ENCODE results near the gene GNAT2. TPM values are rescaled to one million over a fixed set of nuclear protein-coding genes. Genes with fewer than 3 reads are reported as not detected.
A peak's percentile ranks its signal among the peaks of the same experiment; 100 is the strongest.
"Not testable (repeated sequence)": the region's sequence is repeated elsewhere in the genome, so short reads cannot be mapped to it uniquely, and the experiment has no call there.

The GNAT2 gene
- total RNA-seq, 5 donors from 2014 or later (not counting 1 experiment from before 2014, with no cell fraction given): not detected

- H3K4me3 Mint-ChIP-seq; POLR2A ChIA-PET; H3K4me3 ChIP-seq (ENCODE audit: control insufficient read depth in 1 of 2, extremely low read depth in 1 of 2, low read length in 1 of 2); H3K9me3 Mint-ChIP-seq; H3K27ac ChIP-seq (ENCODE audit: low read length); H3K36me3 ChIP-seq (ENCODE audit: control insufficient read depth in 2 of 2, extremely low read depth in 1 of 2, insufficient read depth in 1 of 2, low read length in 1 of 2); H3K27ac Mint-ChIP-seq; H3K36me3 Mint-ChIP-seq; H3K27me3 ChIP-seq (replicated peaks in 1 of 2; ENCODE audit: control insufficient read depth in 2 of 2, extremely low read depth in 1 of 2, insufficient read depth in 2 of 2, low read length in 1 of 2); H3K27me3 Mint-ChIP-seq; ATAC-seq (replicated peaks in 1 of 4); DNase-seq; H3K9me3 ChIP-seq: not testable (repeated sequence)
- H3K4me1 ChIP-seq (ENCODE audit: control insufficient read depth in 1 of 2, extremely low read depth in 1 of 2, insufficient read depth in 2 of 2, low read length in 2 of 2): peaks cover 0 to 15% of the 10 kb centered on the region in 2 experiments
- no CpG with 5 or more reads among the region's 4 CpGs for WGBS (ENCODE audit: insufficient coverage)
- CTCF ChIA-PET: interaction anchor here in 1 of 2 donors (0.6 kb wide), 1 partner anchor 49 kb away, joined by 4 read pairs; no protein-coding TSS in a partner anchor
- H3K4me1 Mint-ChIP-seq: peaks cover 8 to 18% (median 13%) of the 10 kb centered on the region in 3 donors
Measured at GRCh38 chr1:109660691-109661026, 41.2 kb upstream of the GNAT2 start.

DNA sequence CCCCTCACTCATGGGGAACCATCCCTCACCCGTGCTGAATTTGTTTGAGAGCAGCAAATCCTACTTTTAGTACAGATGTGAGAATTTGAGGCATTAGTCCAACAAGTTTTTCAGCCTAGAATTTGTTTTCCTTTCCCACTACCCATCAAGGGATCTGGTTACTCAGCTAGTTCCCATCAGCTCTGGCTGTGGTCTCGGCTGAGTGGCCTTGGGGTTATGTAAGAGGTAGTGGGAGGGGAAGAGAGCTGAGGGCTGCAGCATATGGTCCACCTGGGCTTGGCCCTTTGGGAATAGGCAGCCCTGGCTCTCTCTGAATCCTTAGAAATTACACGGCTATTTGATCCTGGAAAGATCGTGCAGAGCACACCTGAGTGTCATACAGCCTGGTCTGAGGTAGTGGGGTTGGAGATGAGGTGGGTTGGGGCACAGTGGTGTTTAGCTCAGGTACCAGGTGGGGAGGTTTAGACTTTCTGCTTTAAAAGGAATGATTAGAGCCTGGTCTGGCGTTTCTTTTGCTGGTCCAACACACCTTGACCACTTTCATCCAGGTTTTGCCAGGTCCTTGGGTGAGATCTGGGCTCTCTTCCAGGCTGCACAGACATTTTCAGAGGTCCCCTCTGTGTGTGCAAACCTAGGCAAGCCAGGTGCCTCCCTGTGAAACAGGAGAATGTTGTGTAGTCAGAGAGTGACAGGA lies 40.7 kb upstream of the GNAT2 start:
- Histone ChIP-seq H3K27ac (ENCODE audit: low read length) (no peak overlapping the region), H3K4me1 (ENCODE audit: control insufficient read depth in 1 of 2, extremely low read depth in 1 of 2, insufficient read depth in 2 of 2, low read length in 2 of 2) (peaks cover 0 to 20% of the 10 kb centered on the region in 2 experiments), H3K36me3 (ENCODE audit: control insufficient read depth in 2 of 2, extremely low read depth in 1 of 2, insufficient read depth in 1 of 2, low read length in 1 of 2) (peaks cover 2 to 5% of the 10 kb centered on the region in 2 donors), H3K9me3 (no peaks in the 10 kb centered on the region), H3K4me3 (ENCODE audit: control insufficient read depth in 1 of 2, extremely low read depth in 1 of 2, low read length in 1 of 2) (no peak overlapping the region), H3K27me3 (replicated peaks in 1 of 2; ENCODE audit: control insufficient read depth in 2 of 2, extremely low read depth in 1 of 2, insufficient read depth in 2 of 2, low read length in 1 of 2) (no peaks in the 10 kb centered on the region)
- Mint-ChIP-seq H3K4me3 (no peak overlapping the region), H3K36me3 (no peaks in the 10 kb centered on the region), H3K4me1 (peaks cover 13 to 23% (median 18%) of the 10 kb centered on the region in 3 donors), H3K27me3 (no peaks in the 10 kb centered on the region), H3K9me3 (no peaks in the 10 kb centered on the region), H3K27ac (peak overlapping the region; percentile 16 to 20)
- 84% methylated on average over 2 of the region's 5 CpGs for WGBS (ENCODE audit: insufficient coverage)
- ChIA-PET POLR2A (no interaction called here), CTCF (interaction anchor here in 1 of 2 donors (0.5 kb wide), 1 partner anchor 1477 kb away, joined by 5 read pairs; no protein-coding TSS in a partner anchor)
- no peak for ATAC-seq (replicated peaks in 1 of 4)
- DNase-seq: no peak

GRCh38 chr1:109659145-109659544 lies 39.7 kb upstream of the GNAT2 start:
- peaks cover 0 to 4% of the 10 kb centered on the region in 2 donors for H3K27me3 Mint-ChIP-seq
- Histone ChIP-seq H3K9me3 (no peaks in the 10 kb centered on the region), H3K4me3 (ENCODE audit: control insufficient read depth in 1 of 2, extremely low read depth in 1 of 2, low read length in 1 of 2) (no peak overlapping the region), H3K27me3 (replicated peaks in 1 of 2; ENCODE audit: control insufficient read depth in 2 of 2, extremely low read depth in 1 of 2, insufficient read depth in 2 of 2, low read length in 1 of 2) (peaks cover 0 to 4% of the 10 kb centered on the region in 2 experiments), H3K36me3 (ENCODE audit: control insufficient read depth in 2 of 2, extremely low read depth in 1 of 2, insufficient read depth in 1 of 2, low read length in 1 of 2) (peaks cover 2 to 5% of the 10 kb centered on the region in 2 donors), H3K4me1 (ENCODE audit: control insufficient read depth in 1 of 2, extremely low read depth in 1 of 2, insufficient read depth in 2 of 2, low read length in 2 of 2) (peaks cover 0 to 22% of the 10 kb centered on the region in 2 experiments), H3K27ac (ENCODE audit: low read length) (no peak overlapping the region)
- H3K27ac Mint-ChIP-seq: no peak overlapping the region
- H3K9me3 Mint-ChIP-seq: no peaks in the 10 kb centered on the region
- CTCF ChIA-PET: no interaction called here
- H3K4me3 Mint-ChIP-seq: no peak overlapping the region
- DNase-seq: no peak
- WGBS (ENCODE audit: insufficient coverage): 100% methylated on average over 1 of the region's 2 CpGs
- H3K4me1 Mint-ChIP-seq: peaks cover 17 to 28% (median 24%) of the 10 kb centered on the region in 3 donors
- ATAC-seq (replicated peaks in 1 of 4): no peak
- POLR2A ChIA-PET: no interaction called here
- H3K36me3 Mint-ChIP-seq: no peaks in the 10 kb centered on the region

GRCh38 chr1:109658533-109659042 lies 39.2 kb upstream of the GNAT2 start:
- H3K4me3 Mint-ChIP-seq: peak overlapping the region in 1 of 3 donors; percentile 1
- peaks cover 2 to 5% of the 10 kb centered on the region in 2 donors for H3K36me3 ChIP-seq (ENCODE audit: control insufficient read depth in 2 of 2, extremely low read depth in 1 of 2, insufficient read depth in 1 of 2, low read length in 1 of 2)
- no peak for ATAC-seq (replicated peaks in 1 of 4)
- no peak overlapping the region for H3K27ac ChIP-seq (ENCODE audit: low read length)
- no peak for DNase-seq
- peaks cover 0 to 4% of the 10 kb centered on the region in 2 experiments for H3K27me3 ChIP-seq (replicated peaks in 1 of 2; ENCODE audit: control insufficient read depth in 2 of 2, extremely low read depth in 1 of 2, insufficient read depth in 2 of 2, low read length in 1 of 2)
- H3K4me1 ChIP-seq (ENCODE audit: control insufficient read depth in 1 of 2, extremely low read depth in 1 of 2, insufficient read depth in 2 of 2, low read length in 2 of 2): peaks cover 0 to 22% of the 10 kb centered on the region in 2 experiments
- 70% methylated on average over 2 of the region's 3 CpGs for WGBS (ENCODE audit: insufficient coverage)
- no peaks in the 10 kb centered on the region for H3K36me3 Mint-ChIP-seq
- H3K9me3 ChIP-seq: no peaks in the 10 kb centered on the region
- no peaks in the 10 kb centered on the region for H3K9me3 Mint-ChIP-seq
- no peak overlapping the region for H3K4me3 ChIP-seq (ENCODE audit: control insufficient read depth in 1 of 2, extremely low read depth in 1 of 2, low read length in 1 of 2)
- peaks cover 17 to 28% (median 24%) of the 10 kb centered on the region in 3 donors for H3K4me1 Mint-ChIP-seq
- ChIA-PET POLR2A (interaction anchor here in 1 of 2 donors (0.6 kb wide), 1 partner anchor 28 kb away, joined by 4 read pairs; no protein-coding TSS in a partner anchor), CTCF (interaction anchor here in 1 of 2 donors (1.0 kb wide), 1 partner anchor 19 kb away, joined by 3 read pairs; no protein-coding TSS in a partner anchor)
- peaks cover 0 to 4% of the 10 kb centered on the region in 2 donors for H3K27me3 Mint-ChIP-seq
- H3K27ac Mint-ChIP-seq: no peak overlapping the region

DNA sequence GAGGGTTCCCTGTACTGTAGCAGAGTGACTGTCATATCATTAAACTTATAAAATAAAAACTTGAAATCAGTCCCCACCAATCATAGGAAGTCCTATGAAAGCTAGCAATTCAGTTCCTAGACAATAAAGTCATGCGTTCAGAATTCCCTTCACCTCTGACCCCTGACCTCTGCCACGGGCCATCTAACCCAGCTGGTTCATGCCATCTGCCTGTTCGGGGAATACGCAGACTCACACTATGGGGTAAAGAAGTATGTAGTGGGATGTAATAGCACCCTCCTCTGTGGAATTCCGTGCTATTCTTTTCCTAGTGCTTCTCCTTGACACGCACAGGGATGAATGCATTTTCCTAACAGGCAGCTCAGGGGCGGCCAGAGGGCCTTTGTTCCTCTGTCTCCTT lies 38.6 kb upstream of the GNAT2 start:
- Mint-ChIP-seq H3K9me3 (no peaks in the 10 kb centered on the region), H3K27ac (peak overlapping the region in 1 of 2 donors; percentile 34), H3K4me1 (peaks cover 17 to 28% (median 24%) of the 10 kb centered on the region in 3 donors), H3K36me3 (no peaks in the 10 kb centered on the region), H3K4me3 (peak overlapping the region in 2 of 3 donors; percentile 24 to 87), H3K27me3 (peaks cover 0 to 4% of the 10 kb centered on the region in 2 donors)
- CTCF ChIA-PET: interaction anchor here in 1 of 2 donors (1.0 kb wide), 1 partner anchor 18 kb away, joined by 3 read pairs; no protein-coding TSS in a partner anchor
- POLR2A ChIA-PET: no interaction called here
- 92% methylated on average over 4 of the region's 7 CpGs for WGBS (ENCODE audit: insufficient coverage)
- Histone ChIP-seq H3K27me3 (replicated peaks in 1 of 2; ENCODE audit: control insufficient read depth in 2 of 2, extremely low read depth in 1 of 2, insufficient read depth in 2 of 2, low read length in 1 of 2) (peaks cover 0 to 4% of the 10 kb centered on the region in 2 experiments), H3K4me3 (ENCODE audit: control insufficient read depth in 1 of 2, extremely low read depth in 1 of 2, low read length in 1 of 2) (no peak overlapping the region), H3K4me1 (ENCODE audit: control insufficient read depth in 1 of 2, extremely low read depth in 1 of 2, insufficient read depth in 2 of 2, low read length in 2 of 2) (peaks cover 0 to 22% of the 10 kb centered on the region in 2 experiments), H3K9me3 (no peaks in the 10 kb centered on the region), H3K36me3 (ENCODE audit: control insufficient read depth in 2 of 2, extremely low read depth in 1 of 2, insufficient read depth in 1 of 2, low read length in 1 of 2) (peaks cover 2 to 5% of the 10 kb centered on the region in 2 donors), H3K27ac (ENCODE audit: low read length) (no peak overlapping the region)
- no peak for ATAC-seq (replicated peaks in 1 of 4)
- DNase-seq: no peak

- DNase-seq (no peak), ATAC-seq (replicated peaks in 1 of 4) (no peak)
- peak overlapping the region; percentile 36 to 87 (median 54) for H3K4me3 Mint-ChIP-seq
- CTCF ChIA-PET: interaction anchor here in 1 of 2 donors (1.0 kb wide), 1 partner anchor 17 kb away, joined by 3 read pairs; no protein-coding TSS in a partner anchor
- no peaks in the 10 kb centered on the region for H3K9me3 Mint-ChIP-seq
- 94% methylated on average over 2 of the region's 4 CpGs for WGBS (ENCODE audit: insufficient coverage)
- Histone ChIP-seq H3K4me1 (ENCODE audit: control insufficient read depth in 1 of 2, extremely low read depth in 1 of 2, insufficient read depth in 2 of 2, low read length in 2 of 2) (peaks cover 0 to 22% of the 10 kb centered on the region in 2 experiments), H3K27me3 (replicated peaks in 1 of 2; ENCODE audit: control insufficient read depth in 2 of 2, extremely low read depth in 1 of 2, insufficient read depth in 2 of 2, low read length in 1 of 2) (peaks cover 0 to 4% of the 10 kb centered on the region in 2 experiments), H3K4me3 (ENCODE audit: control insufficient read depth in 1 of 2, extremely low read depth in 1 of 2, low read length in 1 of 2) (no peak overlapping the region), H3K9me3 (no peaks in the 10 kb centered on the region), H3K36me3 (ENCODE audit: control insufficient read depth in 2 of 2, extremely low read depth in 1 of 2, insufficient read depth in 1 of 2, low read length in 1 of 2) (peaks cover 2 to 5% of the 10 kb centered on the region in 2 donors), H3K27ac (ENCODE audit: low read length) (no peak overlapping the region)
- H3K27me3 Mint-ChIP-seq: peaks cover 0 to 4% of the 10 kb centered on the region in 2 donors
- peak overlapping the region in 1 of 2 donors; percentile 34 for H3K27ac Mint-ChIP-seq
- POLR2A ChIA-PET: no interaction called here
- no peaks in the 10 kb centered on the region for H3K36me3 Mint-ChIP-seq
- H3K4me1 Mint-ChIP-seq: peaks cover 17 to 28% (median 24%) of the 10 kb centered on the region in 3 donors
Measured at GRCh38 chr1:109657395-109657794, 38.0 kb upstream of the GNAT2 start.
